T-helper 2 cell treated with Interferon-gamma antibody and Interleukin-4, amounts not matched to agents 100 ng/mL and 5 ng/mL, for 36 hours (primary cell): Measurements from ENCODE around the gene NCAPG. TPM values are rescaled to one million over a fixed set of nuclear protein-coding genes. Genes with fewer than 3 reads are reported as not detected.

ENCODE experiments used
- intact Hi-C: fragments of 100-400 bp; cut with micrococcal nuclease; formaldehyde crosslinking; loops from one replicate; pipeline ENCODE4 v1.15.1; 2023
- total RNA-seq: library from RNA; stranded (reverse); gene quantifications from 2 replicates; pipeline ENCODE4 v1.2.3, GENCODE V29; 2022

NCAPG gene
- total RNA-seq: 60.5 and 64.0 TPM in 2 replicates

- intact Hi-C loops: loop anchor here (1.0 to 10.0 kb wide), 5 partner anchors 196 to 474 kb away; partner anchors contain the start of genes LAP3, LCORL and MED28
These were observed at the start of gene NCAPG, which contains the start of gene DCAF16 for GRCh38 chr4:17810260-17811077. Gene NCAPG (plus strand): TSS chr4:17810979. CDS start chr4:17811078, 99 bp downstream. Gene DCAF16 (minus strand): TSS chr4:17810757. CDS start chr4:17804141, 6,616 bp downstream.

- intact Hi-C loops: no loop called here
These were observed 49.7 kb upstream of the NCAPG start for GRCh38 chr4:17761062-17761461.

- intact Hi-C loops: no loop called here
These were observed 48.1 kb upstream of the NCAPG start for GRCh38 chr4:17762726-17763125.

- intact Hi-C loops: no loop called here
These were observed 47.4 kb upstream of the NCAPG start for GRCh38 chr4:17763416-17763815.

- intact Hi-C loops: no loop called here
These were observed 46.8 kb upstream of the NCAPG start for GRCh38 chr4:17763931-17764330.

- intact Hi-C loops: no loop called here
These were observed 45.1 kb upstream of the NCAPG start for GRCh38 chr4:17765514-17766286.

- intact Hi-C loops: no loop called here
These were observed 43.8 kb upstream of the NCAPG start for GRCh38 chr4:17766826-17767458.

GRCh38 chr4:17769406-17770174, 41.2 kb upstream of the NCAPG start:
- intact Hi-C loops: no loop called here

GRCh38 chr4:17770845-17771244, 39.9 kb upstream of the NCAPG start:
- intact Hi-C loops: no loop called here

GRCh38 chr4:17771284-17771908, 39.4 kb upstream of the NCAPG start:
- intact Hi-C loops: no loop called here

GRCh38 chr4:17773135-17773698, 37.6 kb upstream of the NCAPG start:
- intact Hi-C loops: no loop called here

- intact Hi-C loops: no loop called here
These were observed 32.3 kb upstream of the NCAPG start for GRCh38 chr4:17778431-17778830.

- intact Hi-C loops: no loop called here
These were observed 30.1 kb upstream of the NCAPG start for GRCh38 chr4:17780501-17781299.

- intact Hi-C loops: no loop called here
These were observed 29.2 kb upstream of the NCAPG start, which contains the start of gene FAM184B for GRCh38 chr4:17781300-17782287. Gene FAM184B (minus strand): TSS chr4:17781621. CDS start chr4:17781299, 322 bp downstream.

- intact Hi-C loops: no loop called here
These were observed 24.9 kb upstream of the NCAPG start for GRCh38 chr4:17785858-17786257.

- intact Hi-C loops: no loop called here
These were observed 24.2 kb upstream of the NCAPG start for GRCh38 chr4:17786567-17786966.

- intact Hi-C loops: no loop called here
These were observed 23.5 kb upstream of the NCAPG start for GRCh38 chr4:17787315-17787714.

- intact Hi-C loops: no loop called here
These were observed 21.8 kb upstream of the NCAPG start for GRCh38 chr4:17788956-17789355.
